Endodermal cell (in vitro differentiated cells): ENCODE data around the gene MAP3K5. TPM values are rescaled to one million over a fixed set of nuclear protein-coding genes. Genes with fewer than 3 reads are reported as not detected.
A peak's percentile ranks its signal among the peaks of the same experiment; 100 is the strongest.

Experiments used
- DNase-seq: peaks from one replicate; pipeline ENCODE4 v3.0.0-alpha.2; 2017
- H3K27ac ChIP-seq: 2 replicates; pipeline ENCODE4 v1.5.1; 2013; ENCODE audit warnings: mild to moderate bottlenecking, low read depth, low read length, moderate library complexity
- H3K27me3 ChIP-seq: 2 replicates; pipeline ENCODE4 v1.6.1; 2013; ENCODE audit warnings: mild to moderate bottlenecking, low read length, moderate library complexity; ENCODE audit not compliant: insufficient read depth, control insufficient read depth, poor library complexity, severe bottlenecking
- H3K36me3 ChIP-seq: 2 replicates; pipeline ENCODE4 v1.7.0; 2013; ENCODE audit warnings: mild to moderate bottlenecking, low read length, moderate library complexity; ENCODE audit not compliant: control insufficient read depth, insufficient read depth
- H3K4me1 ChIP-seq: one replicate; pipeline ENCODE4 v1.7.0; 2013; ENCODE audit warnings: low read length; ENCODE audit not compliant: control insufficient read depth, insufficient read depth
- H3K4me3 ChIP-seq: 2 replicates; pipeline ENCODE4 v1.5.1; 2013; ENCODE audit warnings: mild to moderate bottlenecking, low read length, moderate library complexity
- H3K9ac ChIP-seq: 2 replicates; pipeline ENCODE4 v1.6.1; 2013; ENCODE audit warnings: mild to moderate bottlenecking, low read length, moderate library complexity; ENCODE audit not compliant: poor library complexity, severe bottlenecking; ENCODE audit errors: extremely low read depth
- H3K9me3 ChIP-seq: 2 replicates; pipeline ENCODE4 v1.6.1; 2013; ENCODE audit warnings: mild to moderate bottlenecking, low read length, moderate library complexity; ENCODE audit not compliant: control insufficient read depth
- H3K27ac Mint-ChIP-seq: 2 replicates; pipeline ENCODE4 v1.8.0; 2020; ENCODE audit warnings: mixed read lengths
- H3K27me3 Mint-ChIP-seq: 2 replicates; pipeline ENCODE4 v1.8.0; 2021; ENCODE audit warnings: mild to moderate bottlenecking, mixed read lengths; ENCODE audit not compliant: insufficient read depth
- H3K36me3 Mint-ChIP-seq: 2 replicates; pipeline ENCODE4 v1.8.0; 2020; ENCODE audit warnings: low read depth, mixed read lengths
- H3K4me1 Mint-ChIP-seq: 2 replicates; pipeline ENCODE4 v1.8.0; 2020; ENCODE audit warnings: mixed read lengths
- H3K4me3 Mint-ChIP-seq: 2 replicates; pipeline ENCODE4 v1.8.0; 2020; ENCODE audit warnings: mild to moderate bottlenecking, moderate library complexity, mixed read lengths
- H3K9me3 Mint-ChIP-seq: 2 replicates; pipeline ENCODE4 v1.8.0; 2020; ENCODE audit warnings: mild to moderate bottlenecking, mixed read lengths
- CTCF ChIP-seq: fragments of 200-600 bp; sonication (generic); conservative IDR thresholded peaks from 2 replicates; pipeline ENCODE4 v1.5.0; 2021; ENCODE audit warnings: antibody characterized with exemption, mild to moderate bottlenecking
- WGBS, 2 experiments: methylation state at CpG; one replicate each; pipeline versions ENCODE4 v1.1.5 to v1.1.7; 2013; ENCODE audit warnings: missing lambda C conversion rate in 2 of 2, mixed read lengths in 1 of 2; ENCODE audit not compliant: insufficient coverage in 1 of 2, insufficient read length in 1 of 2; 5-methylcytosine and 5-hydroxymethylcytosine counted together
- total RNA-seq, 2 donors: library from RNA; stranded (reverse); fragmentation: NEBNext Ultra II Directional in 1 of 2; extraction: Animal tissue kit (Norgen Biotek cat#: 25700) in 1 of 2; gene quantifications; 2 replicates in 1 of 2; 3 replicates in 1 of 2; pipeline ENCODE4 v1.2.1, GENCODE V29; 2021

The MAP3K5 gene
- total RNA-seq, 2 donors from 2014 or later, result 1.6 to 3.4 TPM

GRCh38 chr6:136822376-136823127 lies 30.3 kb upstream of the MAP3K5 start, which contains the start of gene PEX7:
PEX7 (plus strand) TSS chr6:136822592; CDS start chr6:136822666, 74 bp downstream.
- H3K27me3 ChIP-seq, result no peaks in the 10 kb centered on the region
- peaks cover 3% of the 10 kb centered on the region for H3K27me3 Mint-ChIP-seq
- H3K4me1 Mint-ChIP-seq, result peaks cover 6% of the 10 kb centered on the region
- H3K4me3 Mint-ChIP-seq, result peak within 1 kb of the TSS; percentile 67
- DNase-seq, result peak; percentile 96
- 5 to 14% methylated on average over 25 to 78 of the region's 78 CpGs for WGBS, 2 experiments
- H3K9ac ChIP-seq, result peak within 1 kb of the TSS; percentile 41
- H3K27ac Mint-ChIP-seq, result peak within 1 kb of the TSS; percentile 88
- H3K9me3 Mint-ChIP-seq, result no peaks in the 10 kb centered on the region
- H3K4me3 ChIP-seq, result peak within 1 kb of the TSS; percentile 81
- H3K36me3 ChIP-seq, result peaks cover 14% of the 10 kb centered on the region
- peaks cover 29% of the 10 kb centered on the region for H3K36me3 Mint-ChIP-seq
- H3K4me1 ChIP-seq, result no peaks in the 10 kb centered on the region
- peak within 1 kb of the TSS; percentile 68 for H3K27ac ChIP-seq
- TF ChIP-seq CTCF, result peak; percentile 87
- H3K9me3 ChIP-seq, result no peaks in the 10 kb centered on the region

DNA sequence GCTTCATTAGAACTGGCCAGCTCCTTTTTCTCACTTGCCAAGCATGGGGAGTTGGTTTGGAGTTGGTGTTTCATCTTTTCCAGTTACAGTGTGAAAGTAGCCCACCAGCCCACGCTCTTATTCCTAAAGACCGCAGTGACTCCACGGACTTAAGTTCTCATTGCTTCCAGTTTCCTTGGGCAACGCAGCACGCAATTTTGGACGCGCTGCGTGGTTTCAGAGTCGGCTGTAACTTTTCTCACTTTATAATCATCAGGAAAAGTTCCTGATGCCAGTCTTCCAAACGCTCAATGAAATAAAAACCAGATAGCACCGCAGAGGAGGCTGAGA lies 29.7 kb upstream of the MAP3K5 start:
- DNase-seq, result no peak
- Mint-ChIP-seq H3K27ac (peak overlapping the region; percentile 88), H3K4me3 (peak overlapping the region; percentile 67), H3K27me3 (peaks cover 3% of the 10 kb centered on the region), H3K4me1 (peaks cover 8% of the 10 kb centered on the region), H3K36me3 (peaks cover 25% of the 10 kb centered on the region), H3K9me3 (no peaks in the 10 kb centered on the region)
- no peak for TF ChIP-seq CTCF
- no peaks in the 10 kb centered on the region for H3K9me3 ChIP-seq
- no peaks in the 10 kb centered on the region for H3K27me3 ChIP-seq
- H3K27ac ChIP-seq, result no peak overlapping the region
- WGBS, 2 experiments, result 40 to 69% methylated on average over 9 to 11 of the region's 11 CpGs
- H3K9ac ChIP-seq, result peak overlapping the region; percentile 41
- H3K4me3 ChIP-seq, result peak overlapping the region; percentile 81
- peaks cover 10% of the 10 kb centered on the region for H3K36me3 ChIP-seq
- no peaks in the 10 kb centered on the region for H3K4me1 ChIP-seq

DNA sequence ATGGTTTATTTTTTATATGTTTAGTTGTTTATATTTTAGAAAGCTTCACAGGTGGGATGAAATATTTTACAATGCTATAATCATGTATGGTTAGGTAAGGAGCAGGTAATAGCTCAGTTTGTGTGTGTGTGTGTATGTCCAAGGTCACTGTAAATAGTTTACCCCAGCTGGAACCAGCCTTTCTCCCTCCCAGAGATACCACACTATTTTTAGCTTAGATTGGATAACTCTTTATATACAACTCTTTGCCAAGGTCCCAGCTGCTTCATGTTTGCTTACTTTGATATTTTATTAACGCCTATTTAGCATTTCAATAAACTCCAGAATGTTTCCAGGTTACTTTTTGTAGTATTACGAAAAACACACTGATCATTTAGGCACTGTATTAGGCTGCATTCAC lies 28.3 kb upstream of the MAP3K5 start:
- Mint-ChIP-seq H3K27ac (no peak overlapping the region), H3K9me3 (peaks cover 1% of the 10 kb centered on the region), H3K4me1 (peaks cover 13% of the 10 kb centered on the region), H3K36me3 (peaks cover 13% of the 10 kb centered on the region), H3K4me3 (no peak overlapping the region), H3K27me3 (peaks cover 3% of the 10 kb centered on the region)
- no peak overlapping the region for H3K9ac ChIP-seq
- no peaks in the 10 kb centered on the region for H3K4me1 ChIP-seq
- no peak for DNase-seq
- TF ChIP-seq CTCF, result no peak
- H3K4me3 ChIP-seq, result no peak overlapping the region
- no peaks in the 10 kb centered on the region for H3K36me3 ChIP-seq
- no peaks in the 10 kb centered on the region for H3K9me3 ChIP-seq
- H3K27me3 ChIP-seq, result no peaks in the 10 kb centered on the region
- H3K27ac ChIP-seq, result no peak overlapping the region
- 70 to 92% methylated on average over 1 to 2 of the region's 2 CpGs for WGBS, 2 experiments
